SH-SY5Y (cell line): ENCODE measurements around the gene AATK.

ENCODE experiments used
- GATA2 ChIP-seq: IDR thresholded peaks from 2 replicates; pipeline ENCODE4 v1.6.1; 2011; ENCODE audit warnings: mild to moderate bottlenecking, low read depth, low read length
- GATA3 ChIP-seq: IDR thresholded peaks from 2 replicates; pipeline ENCODE4 v1.6.1; 2011; ENCODE audit warnings: low read depth, mild to moderate bottlenecking, low read length, moderate library complexity

- TF ChIP-seq GATA2 (no peak), GATA3 (no peak)
Measured at GRCh38 chr17:81119223-81120148, 46.5 kb downstream of the AATK start.
